OCI-LY7 (cell line): ENCODE data around the gene NEK9.

Experiments
- CTCF ChIP-seq: fragments of 200-600 bp; sonication (generic); conservative IDR thresholded peaks from 2 replicates; pipeline ENCODE4 v1.5.1; 2014; ENCODE audit warnings: mild to moderate bottlenecking, antibody characterized with exemption, low read length, moderate library complexity, mixed read lengths
- EZH2phosphoT487 ChIP-seq: fragments of 200-600 bp; sonication (generic); IDR thresholded peaks from 2 replicates; pipeline ENCODE4 v1.6.1; 2018; ENCODE audit warnings: low read depth, borderline replicate concordance, mild to moderate bottlenecking, mixed run types, antibody characterized with exemption, low read length, moderate library complexity, mixed read lengths

- TF ChIP-seq CTCF (no peak), EZH2phosphoT487 (no peak)
Measured at GRCh38 chr14:75069811-75070145, 57.1 kb downstream of the NEK9 start.
